Neural cell (in vitro differentiated cells): ENCODE measurements around the gene KPNA1. TPM values are rescaled to one million over a fixed set of nuclear protein-coding genes. Genes with fewer than 3 reads are reported as not detected.

Experiments
- H2AFZ ChIP-seq: fragments of 200-600, 300-800 bp; sonication (generic), shearing (Covaris generic); 2 replicates; pipeline ENCODE4 v1.6.0; 2014; ENCODE audit warnings: low read depth, mild to moderate bottlenecking, antibody characterized with exemption, low read length, moderate library complexity
- H3F3A ChIP-seq: fragments of 200-600 bp; shearing (Covaris generic); 2 replicates; pipeline ENCODE4 v1.6.1; 2016; ENCODE audit warnings: mild to moderate bottlenecking, moderate library complexity, mixed read lengths, antibody characterized with exemption, low read length; ENCODE audit not compliant: insufficient read depth, poor library complexity, severe bottlenecking
- H3K27ac ChIP-seq: fragments of 200-600, 300-800 bp; sonication (generic), shearing (Covaris generic); 2 replicates; pipeline ENCODE4 v1.5.1; 2014; ENCODE audit warnings: mild to moderate bottlenecking, low read length, moderate library complexity
- H3K27me3 ChIP-seq: fragments of 300-800, 200-600 bp; sonication (generic), shearing (Covaris generic); 2 replicates; pipeline ENCODE4 v1.6.0; 2014; ENCODE audit warnings: mild to moderate bottlenecking, low read depth, low read length, moderate library complexity; ENCODE audit not compliant: insufficient read depth
- H3K36me3 ChIP-seq: fragments of 300-800, 200-600 bp; sonication (generic), shearing (Covaris generic); 2 replicates; pipeline ENCODE4 v1.5.1; 2014; ENCODE audit warnings: mild to moderate bottlenecking, antibody characterized with exemption, low read length, moderate library complexity; ENCODE audit not compliant: insufficient read depth
- H3K4me2 ChIP-seq: fragments of 300-800, 200-600 bp; sonication (generic), shearing (Covaris generic); 2 replicates; pipeline ENCODE4 v1.6.0; 2014; ENCODE audit warnings: mild to moderate bottlenecking, low read length
- H3K4me3 ChIP-seq: fragments of 300-800, 200-600 bp; sonication (generic), shearing (Covaris generic); 2 replicates; pipeline ENCODE4 v1.5.1; 2014; ENCODE audit warnings: mild to moderate bottlenecking, low read length, moderate library complexity
- H3K79me2 ChIP-seq: fragments of 200-600 bp; shearing (Covaris generic); replicated peaks from 2 replicates; pipeline ENCODE4 v1.6.0; 2014; ENCODE audit warnings: mild to moderate bottlenecking, low read length, moderate library complexity; ENCODE audit not compliant: insufficient read depth
- H3K9ac ChIP-seq: fragments of 300-800, 200-600 bp; sonication (generic), shearing (Covaris generic); 2 replicates; pipeline ENCODE4 v1.6.1; 2016; ENCODE audit warnings: mild to moderate bottlenecking, low read length, mixed read lengths
- H3K9me2 ChIP-seq: fragments of 200-600 bp; shearing (Covaris generic); 2 replicates; pipeline ENCODE4 v1.6.1; 2016; ENCODE audit warnings: mild to moderate bottlenecking, low read length, mixed read lengths; ENCODE audit not compliant: insufficient read depth
- H3K9me3 ChIP-seq: fragments of 200-600, 300-800 bp; sonication (generic), shearing (Covaris generic); 2 replicates; pipeline ENCODE4 v1.6.1; 2016; ENCODE audit warnings: mild to moderate bottlenecking, mixed run types, low read length, moderate library complexity, mixed read lengths
- H4K20me1 ChIP-seq: fragments of 200-600 bp; shearing (Covaris generic); 2 replicates; pipeline ENCODE4 v1.6.1; 2016; ENCODE audit warnings: mild to moderate bottlenecking, mixed run types; ENCODE audit not compliant: insufficient read depth
- EP300 ChIP-seq: fragments of 450-650 bp; conservative IDR thresholded peaks from 2 replicates; pipeline ENCODE4 v1.6.1; 2014; ENCODE audit warnings: antibody characterized with exemption, mild to moderate bottlenecking, moderate library complexity; ENCODE audit not compliant: poor library complexity, severe bottlenecking
- EZH2 ChIP-seq: fragments of 200-600, 300-800 bp; shearing (Covaris generic), sonication (generic); IDR thresholded peaks from 2 replicates; pipeline ENCODE4 v1.6.1; 2014; ENCODE audit warnings: antibody characterized with exemption, low read length, borderline replicate concordance, mild to moderate bottlenecking; ENCODE audit not compliant: insufficient read depth, poor library complexity, severe bottlenecking
- MXI1 ChIP-seq: fragments of 450-650 bp; conservative IDR thresholded peaks from 2 replicates; pipeline ENCODE4 v1.6.1; 2014; ENCODE audit warnings: antibody characterized with exemption, mild to moderate bottlenecking; ENCODE audit not compliant: poor library complexity, severe bottlenecking
- POLR2AphosphoS5 ChIP-seq: IDR thresholded peaks from 2 replicates; pipeline ENCODE4 v1.6.1; 2012
- RAD21 ChIP-seq: fragments of 450-650 bp; conservative IDR thresholded peaks from 2 replicates; pipeline ENCODE4 v1.6.1; 2014; ENCODE audit warnings: antibody characterized with exemption, mild to moderate bottlenecking, moderate library complexity
- SMC3 ChIP-seq: fragments of 450-650 bp; conservative IDR thresholded peaks from 2 replicates; pipeline ENCODE4 v1.6.1; 2014; ENCODE audit warnings: antibody characterized with exemption, mild to moderate bottlenecking, moderate library complexity; ENCODE audit not compliant: poor library complexity
- TAF1 ChIP-seq: IDR thresholded peaks from 2 replicates; pipeline ENCODE4 v1.6.1; 2012; ENCODE audit warnings: low read depth
- polyA plus RNA-seq: library from polyadenylated mRNA; depleted of rRNA; stranded (reverse); fragments of >200 nt; gene quantifications from 2 replicates; pipeline ENCODE4 v1.2.3, GENCODE V29; 2014
- TF ChIP-seq, protein P1 (sequence below): IDR thresholded peaks from 2 replicates; pipeline ENCODE4 v1.6.1; 2012; ENCODE audit warnings: borderline replicate concordance
- TF ChIP-seq, protein P2 (sequence below): fragments of 450-650 bp; IDR thresholded peaks from 2 replicates; pipeline ENCODE4 v1.5.1; 2014; ENCODE audit warnings: antibody characterized with exemption, mild to moderate bottlenecking, moderate library complexity; ENCODE audit not compliant: poor library complexity, severe bottlenecking

KPNA1 gene
- polyA plus RNA-seq, 1 donor from 2014 or later, result 35.8 TPM

DNA sequence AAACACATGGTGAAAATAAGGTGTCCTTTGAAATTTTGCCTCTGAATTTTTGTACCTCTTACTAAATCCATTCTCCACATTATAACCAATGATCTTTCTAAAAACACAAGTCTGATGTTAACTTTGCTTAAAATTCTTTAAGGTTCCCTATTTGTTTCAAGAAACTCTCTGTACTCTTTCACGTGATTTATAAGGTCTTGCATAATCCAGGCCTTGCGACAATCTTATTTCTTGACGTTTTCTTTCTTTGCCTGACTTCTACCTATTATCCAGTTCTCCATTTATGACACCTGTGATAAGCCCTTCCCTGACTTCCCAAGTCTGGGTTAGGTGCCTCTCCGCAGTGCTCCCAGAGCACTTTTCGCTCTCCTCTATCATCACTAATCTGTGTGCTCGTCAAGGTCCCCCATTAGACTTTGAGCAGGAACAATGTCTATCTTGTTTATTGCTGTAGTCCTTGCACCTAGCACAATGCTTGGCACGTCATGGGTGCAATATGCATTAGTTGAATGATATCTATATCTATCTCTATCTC is 24.3 kb upstream of the KPNA1 start:
- H4K20me1 ChIP-seq, result no peaks in the 10 kb centered on the region
- no peak overlapping the region for H3K4me3 ChIP-seq
- no peaks in the 10 kb centered on the region for H3K27me3 ChIP-seq
- no peaks in the 10 kb centered on the region for H3K79me2 ChIP-seq
- no peak overlapping the region for H3K4me2 ChIP-seq
- no peaks in the 10 kb centered on the region for H3K9me3 ChIP-seq
- no peaks in the 10 kb centered on the region for H3K9me2 ChIP-seq
- no peak overlapping the region for H3K27ac ChIP-seq
- no peaks in the 10 kb centered on the region for H3K36me3 ChIP-seq
- H2AFZ ChIP-seq, result no peak overlapping the region
- no peaks in the 10 kb centered on the region for H3F3A ChIP-seq
- H3K9ac ChIP-seq, result no peak overlapping the region
- TF ChIP-seq, protein P1, sequence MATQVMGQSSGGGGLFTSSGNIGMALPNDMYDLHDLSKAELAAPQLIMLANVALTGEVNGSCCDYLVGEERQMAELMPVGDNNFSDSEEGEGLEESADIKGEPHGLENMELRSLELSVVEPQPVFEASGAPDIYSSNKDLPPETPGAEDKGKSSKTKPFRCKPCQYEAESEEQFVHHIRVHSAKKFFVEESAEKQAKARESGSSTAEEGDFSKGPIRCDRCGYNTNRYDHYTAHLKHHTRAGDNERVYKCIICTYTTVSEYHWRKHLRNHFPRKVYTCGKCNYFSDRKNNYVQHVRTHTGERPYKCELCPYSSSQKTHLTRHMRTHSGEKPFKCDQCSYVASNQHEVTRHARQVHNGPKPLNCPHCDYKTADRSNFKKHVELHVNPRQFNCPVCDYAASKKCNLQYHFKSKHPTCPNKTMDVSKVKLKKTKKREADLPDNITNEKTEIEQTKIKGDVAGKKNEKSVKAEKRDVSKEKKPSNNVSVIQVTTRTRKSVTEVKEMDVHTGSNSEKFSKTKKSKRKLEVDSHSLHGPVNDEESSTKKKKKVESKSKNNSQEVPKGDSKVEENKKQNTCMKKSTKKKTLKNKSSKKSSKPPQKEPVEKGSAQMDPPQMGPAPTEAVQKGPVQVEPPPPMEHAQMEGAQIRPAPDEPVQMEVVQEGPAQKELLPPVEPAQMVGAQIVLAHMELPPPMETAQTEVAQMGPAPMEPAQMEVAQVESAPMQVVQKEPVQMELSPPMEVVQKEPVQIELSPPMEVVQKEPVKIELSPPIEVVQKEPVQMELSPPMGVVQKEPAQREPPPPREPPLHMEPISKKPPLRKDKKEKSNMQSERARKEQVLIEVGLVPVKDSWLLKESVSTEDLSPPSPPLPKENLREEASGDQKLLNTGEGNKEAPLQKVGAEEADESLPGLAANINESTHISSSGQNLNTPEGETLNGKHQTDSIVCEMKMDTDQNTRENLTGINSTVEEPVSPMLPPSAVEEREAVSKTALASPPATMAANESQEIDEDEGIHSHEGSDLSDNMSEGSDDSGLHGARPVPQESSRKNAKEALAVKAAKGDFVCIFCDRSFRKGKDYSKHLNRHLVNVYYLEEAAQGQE, result no peak
- no peak for TF ChIP-seq RAD21

DNA sequence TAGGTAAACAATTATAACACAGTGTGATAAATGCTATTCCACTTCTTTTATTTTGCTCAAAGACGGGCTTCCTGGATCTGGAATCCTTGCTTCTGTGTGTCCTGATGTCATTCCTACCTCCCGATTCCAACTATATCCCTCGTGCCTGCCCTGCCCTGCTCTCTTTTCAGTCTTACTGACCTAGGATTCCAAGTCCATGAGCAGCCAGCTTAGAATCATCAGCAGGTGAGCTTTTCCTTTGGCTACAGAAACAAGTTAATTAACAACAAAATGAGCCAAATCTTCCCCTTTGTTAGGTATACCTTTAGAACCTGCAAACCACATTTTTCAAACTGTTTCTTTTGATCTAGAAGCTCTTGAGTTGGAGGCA is 21.9 kb upstream of the KPNA1 start:
- Histone ChIP-seq H3K79me2 (no peaks in the 10 kb centered on the region), H3K36me3 (no peaks in the 10 kb centered on the region), H3K4me2 (no peak overlapping the region), H3K27ac (no peak overlapping the region), H3K9ac (no peak overlapping the region), H3K27me3 (no peaks in the 10 kb centered on the region), H2AFZ (no peak overlapping the region), H4K20me1 (no peaks in the 10 kb centered on the region), H3K9me2 (no peaks in the 10 kb centered on the region), H3K9me3 (no peaks in the 10 kb centered on the region), H3K4me3 (no peak overlapping the region), H3F3A (no peaks in the 10 kb centered on the region)
- TF ChIP-seq, protein P1, result no peak
- TF ChIP-seq, protein P2, sequence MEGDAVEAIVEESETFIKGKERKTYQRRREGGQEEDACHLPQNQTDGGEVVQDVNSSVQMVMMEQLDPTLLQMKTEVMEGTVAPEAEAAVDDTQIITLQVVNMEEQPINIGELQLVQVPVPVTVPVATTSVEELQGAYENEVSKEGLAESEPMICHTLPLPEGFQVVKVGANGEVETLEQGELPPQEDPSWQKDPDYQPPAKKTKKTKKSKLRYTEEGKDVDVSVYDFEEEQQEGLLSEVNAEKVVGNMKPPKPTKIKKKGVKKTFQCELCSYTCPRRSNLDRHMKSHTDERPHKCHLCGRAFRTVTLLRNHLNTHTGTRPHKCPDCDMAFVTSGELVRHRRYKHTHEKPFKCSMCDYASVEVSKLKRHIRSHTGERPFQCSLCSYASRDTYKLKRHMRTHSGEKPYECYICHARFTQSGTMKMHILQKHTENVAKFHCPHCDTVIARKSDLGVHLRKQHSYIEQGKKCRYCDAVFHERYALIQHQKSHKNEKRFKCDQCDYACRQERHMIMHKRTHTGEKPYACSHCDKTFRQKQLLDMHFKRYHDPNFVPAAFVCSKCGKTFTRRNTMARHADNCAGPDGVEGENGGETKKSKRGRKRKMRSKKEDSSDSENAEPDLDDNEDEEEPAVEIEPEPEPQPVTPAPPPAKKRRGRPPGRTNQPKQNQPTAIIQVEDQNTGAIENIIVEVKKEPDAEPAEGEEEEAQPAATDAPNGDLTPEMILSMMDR, result no peak
- no peak for TF ChIP-seq EZH2
- no peak for TF ChIP-seq MXI1
- no peak for TF ChIP-seq EP300
- TF ChIP-seq SMC3, result no peak
- TF ChIP-seq POLR2AphosphoS5, result no peak
- TF ChIP-seq RAD21, result no peak
- TF ChIP-seq TAF1, result no peak
